ENCODE results near the gene CCDC190. TPM values are rescaled to one million over a fixed set of nuclear protein-coding genes. Genes with fewer than 3 reads are reported as not detected.

Gene CCDC190, protein sequence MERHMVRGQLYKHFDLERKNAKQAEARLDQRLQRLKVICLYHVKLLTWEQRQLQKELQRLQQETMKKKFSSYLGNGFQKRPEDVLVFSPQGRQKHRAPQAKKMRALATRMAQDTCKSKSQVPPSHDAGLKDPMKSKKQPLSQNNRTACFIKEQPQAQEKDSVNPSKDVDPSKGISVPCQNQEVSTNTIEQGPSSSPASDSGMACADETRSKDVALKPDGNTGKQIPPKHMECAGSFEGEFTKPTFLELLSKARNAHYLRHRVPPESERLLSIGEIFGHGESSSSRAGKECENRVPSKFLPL
- total RNA-seq: 1.1 and 2.1 TPM in 2 replicates

DNA sequence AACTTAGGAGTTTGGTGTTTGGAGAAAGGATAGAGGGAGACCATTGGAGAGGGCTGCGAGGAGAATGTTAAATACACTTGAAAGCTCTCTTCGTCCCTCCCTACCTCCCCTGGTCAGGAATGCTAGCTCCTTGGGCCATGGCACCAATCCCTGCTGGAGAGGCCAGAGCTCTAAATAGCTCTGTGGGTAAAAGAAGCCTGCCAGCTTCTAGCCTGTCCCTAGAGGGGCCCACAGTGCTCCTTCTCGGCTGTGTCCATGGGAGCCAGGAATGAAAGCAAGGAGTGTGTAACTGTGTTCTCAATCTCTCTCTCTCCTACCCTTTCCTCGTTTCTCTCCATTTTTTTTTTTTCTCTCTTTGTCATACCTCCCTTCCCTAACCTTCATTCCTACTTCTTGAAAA lies at the start of gene CCDC190:
Gene CCDC190, minus strand, starts transcription at position 75 of the 400 bp plus-strand sequence. CDS start 1,529 bp downstream, outside the sequence.

Other genes with a start within 250 kb of the CCDC190 start
- 116 and 168 TPM in 2 replicates for gene DDR2, start 228.7 kb downstream of the CCDC190 start, total RNA-seq
- gene HSD17B7, start 70.5 kb downstream of the CCDC190 start, total RNA-seq: 12.5 and 15.2 TPM in 2 replicates
- 919 and 1,715 TPM in 2 replicates for gene RGS4, start 208.2 kb upstream of the CCDC190 start, total RNA-seq

Measured in regular cardiac myocyte (primary cell).